ENCODE results near the gene FBXO30. TPM values are rescaled to one million over a fixed set of nuclear protein-coding genes. Genes with fewer than 3 reads are reported as not detected.

FBXO30 gene
- 14.4 TPM for total RNA-seq
- long read RNA-seq, full-length matches to known transcripts = 46 of 53 reads
- long read RNA-seq, partial matches to known transcripts = 3 of 53 reads
- long read RNA-seq, other reads (novel, unspliced or antisense) = 4 of 53 reads

GRCh38 chr6:145814501-145815308, at the start of gene FBXO30:
Gene FBXO30, minus strand, starts transcription at chr6:145814795. Its CDS starts 8,390 bp downstream, at chr6:145806405.
- intact Hi-C loops (cut with micrococcal nuclease) = loop anchor here (10.0 kb wide), 1 partner anchor 150 kb away; the partner anchor contains the start of gene SHPRH
- DNase-seq (peak; percentile 95), ATAC-seq (peak; percentile 97)

DNA sequence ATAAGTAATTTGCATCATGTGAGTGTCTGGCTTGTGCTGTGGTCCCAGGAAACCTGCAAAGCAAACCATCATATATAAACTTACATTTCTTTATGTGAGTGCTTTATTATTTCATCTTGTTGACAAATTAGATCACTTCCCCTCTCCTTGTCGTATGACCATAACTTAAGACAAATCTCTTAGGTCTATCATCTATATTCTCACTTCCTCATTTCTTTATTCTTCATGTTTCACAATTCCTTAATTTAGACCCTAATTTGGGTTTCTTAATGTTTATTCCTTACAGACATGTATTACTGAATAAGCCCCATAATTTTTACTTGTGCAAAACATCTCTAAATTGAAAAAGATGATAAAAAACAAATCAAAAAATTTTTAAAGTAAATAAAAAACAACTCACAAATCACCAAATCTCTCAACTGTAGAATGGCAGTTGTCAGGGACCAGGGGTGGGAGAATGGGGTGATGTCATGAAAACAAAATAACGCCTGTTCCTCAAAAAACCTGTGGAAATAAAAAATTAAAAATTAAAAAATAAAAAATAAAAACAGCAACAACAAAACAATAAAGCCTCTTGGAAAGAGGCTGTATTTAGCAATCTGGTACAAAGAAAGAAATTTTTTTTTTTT, 49.5 kb upstream of the FBXO30 start:
- intact Hi-C loops (cut with micrococcal nuclease) = no loop called here
- ATAC-seq (no peak), DNase-seq (no peak)

DNA sequence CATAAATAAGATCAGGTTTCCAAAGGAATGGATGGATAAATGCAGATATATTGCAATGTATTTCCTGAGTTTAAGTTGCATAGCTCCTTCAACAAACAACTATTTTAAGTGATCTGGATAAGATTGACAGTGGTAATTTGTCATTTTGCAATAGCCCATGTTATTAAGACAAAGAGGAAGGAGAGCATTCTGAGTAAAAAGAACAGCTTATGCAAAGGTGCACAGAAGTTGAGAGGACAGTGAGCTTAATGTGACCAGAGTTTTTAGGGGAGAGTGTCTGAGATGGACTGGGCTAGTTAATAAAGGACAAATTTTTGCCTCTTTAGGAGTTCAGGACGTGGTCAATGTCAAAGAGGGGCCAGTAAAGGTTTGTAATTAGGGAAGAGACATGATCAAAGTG, 48.8 kb upstream of the FBXO30 start:
- ATAC-seq (no peak), DNase-seq (no peak)
- intact Hi-C loops (cut with micrococcal nuclease) = no loop called here

DNA sequence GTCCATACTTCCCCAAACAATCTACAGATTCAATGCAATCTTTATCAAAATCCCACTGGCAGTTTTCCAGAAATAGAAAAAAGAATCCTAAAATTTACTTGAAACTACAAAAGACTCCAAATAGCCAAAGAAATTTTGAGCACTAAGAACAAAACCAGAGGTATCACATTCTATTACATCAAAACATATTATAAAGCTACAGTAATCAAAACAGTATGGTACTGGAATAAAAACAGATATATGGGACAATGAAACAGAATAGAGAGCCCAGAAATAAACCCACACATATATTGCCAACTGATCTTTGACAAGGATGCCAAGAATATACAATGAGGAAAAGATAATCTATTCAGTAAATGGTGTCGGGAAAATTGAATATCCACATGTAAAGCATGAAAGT, 46.0 kb upstream of the FBXO30 start:
- DNase-seq (no peak), ATAC-seq (no peak)
- intact Hi-C loops (cut with micrococcal nuclease) = no loop called here

DNA sequence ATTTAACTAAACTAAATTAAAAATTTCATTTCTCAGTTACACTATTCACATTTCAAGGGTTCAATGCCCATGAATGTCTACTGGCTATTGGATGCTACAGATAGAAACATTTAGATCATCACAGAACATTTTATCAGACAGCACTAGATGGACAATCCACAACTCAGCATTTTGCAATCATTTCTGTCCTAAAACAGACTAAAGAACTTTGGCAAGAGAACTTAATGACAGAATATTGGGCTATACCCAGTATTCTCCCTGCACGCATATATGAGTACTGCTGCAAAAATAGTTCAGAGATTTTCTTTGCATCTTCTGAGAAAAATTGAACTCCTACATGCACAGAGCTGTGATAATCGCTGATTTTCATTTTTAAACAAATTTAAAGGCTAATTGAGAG, 36.1 kb upstream of the FBXO30 start:
- ATAC-seq (peak; percentile 67), DNase-seq (no peak)
- intact Hi-C loops (cut with micrococcal nuclease) = no loop called here

DNA sequence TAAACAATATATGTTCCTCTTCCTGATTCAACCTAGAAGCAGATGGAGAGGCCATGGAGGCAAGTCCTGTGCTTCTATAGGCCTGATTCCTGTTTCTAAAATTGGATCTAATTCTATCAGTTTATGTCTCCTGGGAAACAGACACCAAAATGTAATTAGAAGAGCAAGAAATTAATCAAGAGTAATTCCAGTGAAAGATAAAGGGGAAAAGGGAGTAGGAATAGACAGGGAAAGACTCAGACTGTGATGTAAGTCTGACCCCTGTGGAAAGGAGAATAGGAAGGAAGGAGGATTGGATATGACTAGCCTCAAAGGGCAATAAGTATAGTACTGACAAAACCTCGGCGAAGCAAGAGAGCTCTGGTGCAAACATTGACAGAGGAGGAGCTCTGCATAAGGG, 33.9 kb upstream of the FBXO30 start:
- DNase-seq (no peak), ATAC-seq (no peak)
- intact Hi-C loops (cut with micrococcal nuclease) = no loop called here

GRCh38 chr6:145845557-145845956, 31.0 kb upstream of the FBXO30 start:
- ATAC-seq (no peak), DNase-seq (no peak)
- intact Hi-C loops (cut with micrococcal nuclease) = no loop called here

- ATAC-seq (peak; percentile 77), DNase-seq (no peak)
- intact Hi-C loops (cut with micrococcal nuclease) = no loop called here
These were observed 30.4 kb upstream of the FBXO30 start for GRCh38 chr6:145844933-145845540.

- intact Hi-C loops (cut with micrococcal nuclease) = no loop called here
- DNase-seq = no peak
These were observed 28.3 kb upstream of the FBXO30 start for GRCh38 chr6:145842693-145843546.

GRCh38 chr6:145841668-145842067, 27.1 kb upstream of the FBXO30 start:
- no peak for ATAC-seq
- DNase-seq = no peak
- intact Hi-C loops (cut with micrococcal nuclease) = no loop called here

More at GRCh38 chr6:145842693-145843546, 28.3 kb upstream of the FBXO30 start:
- no peak for ATAC-seq

DNA sequence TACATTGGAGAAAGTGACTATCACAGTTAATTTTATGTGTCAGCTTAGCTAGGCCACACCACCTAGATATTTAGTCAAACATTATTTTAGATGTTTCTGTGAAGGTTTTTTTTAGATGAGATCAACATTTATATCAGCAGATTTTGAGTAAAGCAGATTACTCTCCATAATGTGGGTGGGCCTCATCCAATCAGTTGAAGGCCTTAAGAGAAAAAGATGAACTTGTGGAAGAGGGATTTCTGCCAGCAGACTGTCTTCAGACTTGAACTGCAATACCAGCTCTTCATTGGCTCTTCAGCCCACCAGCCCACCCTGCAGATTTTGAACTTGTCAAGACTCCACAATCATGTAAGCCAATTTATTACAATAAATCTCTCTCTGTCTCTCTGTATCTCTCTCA, 25.1 kb upstream of the FBXO30 start:
- intact Hi-C loops (cut with micrococcal nuclease) = no loop called here
- ATAC-seq (no peak), DNase-seq (no peak)

DNA sequence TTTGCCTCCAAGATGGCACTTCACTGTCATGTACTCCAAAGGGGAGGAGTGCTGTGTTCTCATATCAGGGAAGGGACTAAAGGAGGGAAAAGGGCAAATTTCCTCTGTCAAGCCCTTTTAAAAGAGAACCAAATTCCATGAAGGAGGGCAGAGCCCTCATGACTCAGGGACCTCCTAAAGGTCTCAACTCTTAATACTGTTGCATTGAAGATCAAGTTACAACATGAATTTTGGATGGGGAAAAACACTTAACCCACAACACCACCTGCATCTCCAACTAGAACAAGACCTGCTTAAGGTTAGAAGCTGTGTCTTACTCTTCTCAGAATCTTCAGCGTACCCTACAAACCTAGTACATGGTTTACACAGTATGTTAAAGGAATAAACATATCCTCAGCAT, 23.7 kb upstream of the FBXO30 start:
- intact Hi-C loops (cut with micrococcal nuclease) = no loop called here
- ATAC-seq (no peak), DNase-seq (no peak)

DNA sequence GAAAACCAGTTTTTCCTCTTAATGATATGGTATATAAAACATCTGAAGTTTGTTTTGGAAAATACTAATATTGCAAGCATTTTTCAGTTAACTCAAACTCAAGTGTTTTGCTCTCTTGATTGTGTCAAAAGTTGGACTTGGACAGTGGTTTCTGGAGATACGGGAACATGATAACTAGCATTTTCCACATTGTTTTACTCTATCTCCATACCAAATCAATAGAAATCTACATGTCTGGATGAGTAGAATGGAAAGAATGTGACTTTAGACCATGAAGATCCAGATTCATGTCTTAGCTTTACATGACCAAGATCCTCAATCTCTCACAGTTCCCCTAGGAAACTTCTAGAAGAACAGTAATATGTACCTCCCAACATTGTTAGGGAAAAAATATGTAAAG, 22.2 kb upstream of the FBXO30 start:
- intact Hi-C loops (cut with micrococcal nuclease) = no loop called here
- ATAC-seq = no peak
- DNase-seq = no peak

DNA sequence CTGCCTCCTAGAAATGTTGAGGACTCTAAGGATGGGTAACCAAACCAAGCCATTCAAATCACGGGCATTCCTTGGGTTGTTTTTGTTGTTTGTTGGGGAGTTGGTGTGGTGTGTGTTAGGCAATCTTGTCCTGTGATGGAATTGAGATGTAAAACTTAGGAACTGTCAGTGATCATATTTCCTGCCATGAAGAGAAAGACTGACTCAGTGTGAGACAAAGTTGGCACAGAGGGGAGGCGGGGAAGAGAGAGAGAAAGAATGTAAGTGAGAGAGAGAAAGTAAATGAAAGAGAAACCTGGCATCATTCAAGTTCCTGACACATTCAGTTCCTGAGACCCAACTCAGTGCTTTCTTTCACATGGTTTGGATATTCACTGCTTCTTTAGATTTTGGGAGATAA, 21.6 kb upstream of the FBXO30 start:
- DNase-seq (no peak), ATAC-seq (no peak)
- intact Hi-C loops (cut with micrococcal nuclease) = no loop called here

- no peak for ATAC-seq
- intact Hi-C loops (cut with micrococcal nuclease) = no loop called here
- DNase-seq = no peak
These were observed 16.0 kb upstream of the FBXO30 start for GRCh38 chr6:145830612-145831011.

DNA sequence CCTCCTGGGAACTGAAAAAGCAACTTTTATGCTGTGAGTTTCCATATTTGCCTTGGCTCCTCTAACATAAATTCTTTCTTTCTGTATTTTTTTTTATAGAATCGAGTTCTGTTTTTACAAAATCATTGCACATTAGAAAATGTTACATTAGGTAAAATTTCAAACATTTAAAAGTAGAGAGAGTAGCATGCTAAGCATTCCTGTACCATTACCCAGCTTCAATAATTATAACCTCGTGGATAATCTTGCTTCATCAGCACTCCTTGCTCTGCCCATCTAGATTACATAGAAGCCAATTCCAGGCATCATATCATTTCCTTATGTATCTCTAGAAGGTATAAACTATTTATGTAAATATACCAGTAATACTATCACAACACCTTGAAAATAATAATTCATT, 15.4 kb upstream of the FBXO30 start:
- DNase-seq (no peak), ATAC-seq (no peak)
- intact Hi-C loops (cut with micrococcal nuclease) = no loop called here

DNA sequence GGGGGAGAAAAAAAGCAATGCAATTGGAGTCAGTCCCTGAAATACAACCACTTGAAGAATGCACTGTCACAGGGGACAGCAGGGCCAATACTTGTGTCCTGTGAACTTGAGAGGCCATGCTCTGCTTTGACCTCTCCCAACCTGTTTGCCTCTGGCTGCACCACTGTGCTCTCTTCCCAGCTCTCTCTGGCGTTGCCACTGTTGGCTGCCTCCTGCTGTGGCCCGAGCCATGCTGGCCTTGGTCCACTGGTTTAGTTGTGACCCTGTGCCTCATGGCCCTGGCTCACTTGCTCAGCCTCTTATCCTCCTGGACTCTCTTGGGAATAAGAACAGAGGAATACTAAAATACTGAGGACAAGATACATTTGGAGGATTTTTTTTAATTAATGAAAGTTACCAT, 14.5 kb upstream of the FBXO30 start:
- intact Hi-C loops (cut with micrococcal nuclease) = no loop called here
- ATAC-seq (peak; percentile 94), DNase-seq (peak; percentile 55)

DNA sequence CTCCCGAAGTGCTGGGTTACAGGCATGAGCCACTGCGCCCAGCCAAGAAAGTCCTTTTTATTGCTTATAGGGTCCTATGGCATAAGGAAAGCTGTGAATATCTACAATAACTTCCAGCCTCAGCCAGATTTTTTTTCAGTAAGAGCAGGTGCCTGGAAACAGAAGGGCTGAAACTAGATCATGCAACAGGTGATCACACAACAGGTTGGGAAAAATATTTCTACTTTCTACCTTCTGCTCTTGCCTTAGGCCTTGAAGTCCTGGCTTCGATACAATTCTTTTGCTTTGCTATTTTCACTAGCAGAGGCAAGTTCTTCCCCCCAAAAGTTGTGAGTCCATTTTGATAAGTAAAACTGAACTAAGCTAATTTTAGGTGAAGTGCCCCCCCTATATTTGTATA, 9.7 kb upstream of the FBXO30 start:
- ATAC-seq = no peak
- intact Hi-C loops (cut with micrococcal nuclease) = no loop called here

DNA sequence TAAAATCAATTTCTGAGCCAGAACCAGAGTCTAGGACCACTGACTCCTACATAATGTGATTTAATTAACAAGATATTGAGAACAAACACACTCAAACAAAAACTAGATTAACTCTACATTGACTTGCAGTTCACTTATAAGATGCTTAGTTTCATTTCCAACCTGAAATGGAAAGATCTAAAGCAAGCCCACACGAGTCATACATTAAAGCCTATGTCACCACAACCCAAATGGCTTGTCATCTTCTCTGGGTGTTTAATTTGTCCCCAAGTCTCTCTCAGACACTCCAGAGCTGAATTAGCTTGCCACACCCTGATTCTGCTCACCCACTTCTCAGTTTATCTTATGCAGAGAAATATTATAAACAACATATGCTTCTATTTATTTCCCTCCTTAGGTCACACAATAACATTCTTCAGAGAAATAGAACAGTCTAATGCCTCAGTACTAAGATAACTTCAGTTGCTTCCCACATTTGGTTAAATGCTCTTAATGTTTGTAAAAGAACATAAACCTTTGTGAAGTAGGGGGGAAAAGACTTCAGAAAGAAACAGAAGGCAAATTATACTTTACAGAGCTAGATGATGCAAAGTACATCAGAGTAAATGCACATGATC, 8.8 kb upstream of the FBXO30 start:
- ATAC-seq (no peak), DNase-seq (no peak)
- intact Hi-C loops (cut with micrococcal nuclease) = no loop called here

More for the DNA sequence above, 9.7 kb upstream of the FBXO30 start:
- no peak for DNase-seq
